ENCODE results near the gene RPAP3. TPM values are rescaled to one million over a fixed set of nuclear protein-coding genes. Genes with fewer than 3 reads are reported as not detected.

RPAP3 gene, protein sequence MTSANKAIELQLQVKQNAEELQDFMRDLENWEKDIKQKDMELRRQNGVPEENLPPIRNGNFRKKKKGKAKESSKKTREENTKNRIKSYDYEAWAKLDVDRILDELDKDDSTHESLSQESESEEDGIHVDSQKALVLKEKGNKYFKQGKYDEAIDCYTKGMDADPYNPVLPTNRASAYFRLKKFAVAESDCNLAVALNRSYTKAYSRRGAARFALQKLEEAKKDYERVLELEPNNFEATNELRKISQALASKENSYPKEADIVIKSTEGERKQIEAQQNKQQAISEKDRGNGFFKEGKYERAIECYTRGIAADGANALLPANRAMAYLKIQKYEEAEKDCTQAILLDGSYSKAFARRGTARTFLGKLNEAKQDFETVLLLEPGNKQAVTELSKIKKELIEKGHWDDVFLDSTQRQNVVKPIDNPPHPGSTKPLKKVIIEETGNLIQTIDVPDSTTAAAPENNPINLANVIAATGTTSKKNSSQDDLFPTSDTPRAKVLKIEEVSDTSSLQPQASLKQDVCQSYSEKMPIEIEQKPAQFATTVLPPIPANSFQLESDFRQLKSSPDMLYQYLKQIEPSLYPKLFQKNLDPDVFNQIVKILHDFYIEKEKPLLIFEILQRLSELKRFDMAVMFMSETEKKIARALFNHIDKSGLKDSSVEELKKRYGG
- 14.4 and 20.4 TPM in 2 replicates for total RNA-seq

GRCh38 chr12:47705566-47706425, at the start of gene RPAP3:
Gene RPAP3, minus strand, starts transcription at chr12:47706030. Its CDS starts 3,190 bp downstream, at chr12:47702840.

DNA sequence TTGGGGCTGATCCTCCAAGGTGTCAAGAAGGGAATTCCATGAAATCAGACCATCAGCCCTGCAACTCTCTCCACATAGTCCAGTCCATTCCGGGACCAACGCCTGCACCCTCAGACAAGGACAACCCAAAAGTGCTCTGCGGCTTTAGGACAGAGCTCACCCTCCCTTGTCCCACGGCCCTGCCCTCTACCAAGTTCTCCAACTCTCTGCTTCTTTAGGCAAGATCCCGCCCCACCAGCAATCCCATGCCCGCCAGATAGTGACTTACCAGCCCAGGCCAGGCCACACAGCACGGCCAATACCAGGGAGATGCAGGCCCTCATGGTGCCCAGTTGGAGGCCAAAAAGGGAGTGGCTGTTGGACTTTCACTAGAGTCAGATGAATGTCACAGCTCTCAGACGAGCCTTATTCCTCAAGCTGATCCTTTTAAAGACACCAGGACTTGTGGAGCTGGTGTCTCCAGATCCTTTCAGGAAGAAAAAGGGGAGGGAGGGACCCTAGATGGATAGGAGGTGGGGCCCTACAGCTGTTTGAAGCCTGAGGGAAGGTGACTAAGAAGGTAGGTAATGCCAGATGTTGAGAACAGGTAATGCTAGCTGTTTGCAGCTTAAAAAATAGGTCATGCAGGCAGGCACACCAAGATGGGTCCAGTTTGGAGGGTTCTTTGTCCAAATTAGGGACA, 19.4 kb upstream of the RPAP3 start, which contains the start of gene ENDOU:
Gene ENDOU, minus strand, starts transcription at position 400 of the 682 bp plus-strand sequence. Its CDS starts 77 bp downstream, at position 323.

Other genes with a start within 250 kb of the RPAP3 start
- under 0.01 TPM in 1 of 2 replicates, not detected in the other for gene ENDOU, start 19.5 kb upstream of the RPAP3 start, total RNA-seq
- 2.0 and 5.1 TPM in 2 replicates for gene RAPGEF3, start 52.9 kb upstream of the RPAP3 start, total RNA-seq
- gene SLC48A1, start 67.2 kb upstream of the RPAP3 start, total RNA-seq = 13.2 and 17.4 TPM in 2 replicates
- 8.2 and 31.4 TPM in 2 replicates for gene HDAC7, start 113.9 kb upstream of the RPAP3 start, total RNA-seq
- gene VDR, start 199.0 kb upstream of the RPAP3 start, total RNA-seq = 6.8 and 12.4 TPM in 2 replicates